HG03139 (cell line): ENCODE measurements around the gene TRPV6.

Experiments
- ATAC-seq: cut with Tn5 transposase; IDR thresholded peaks from one replicate; pipeline ENCODE4 v1.9.1; 2021; ENCODE audit not compliant: unreplicated experiment

TRPV6 gene

DNA sequence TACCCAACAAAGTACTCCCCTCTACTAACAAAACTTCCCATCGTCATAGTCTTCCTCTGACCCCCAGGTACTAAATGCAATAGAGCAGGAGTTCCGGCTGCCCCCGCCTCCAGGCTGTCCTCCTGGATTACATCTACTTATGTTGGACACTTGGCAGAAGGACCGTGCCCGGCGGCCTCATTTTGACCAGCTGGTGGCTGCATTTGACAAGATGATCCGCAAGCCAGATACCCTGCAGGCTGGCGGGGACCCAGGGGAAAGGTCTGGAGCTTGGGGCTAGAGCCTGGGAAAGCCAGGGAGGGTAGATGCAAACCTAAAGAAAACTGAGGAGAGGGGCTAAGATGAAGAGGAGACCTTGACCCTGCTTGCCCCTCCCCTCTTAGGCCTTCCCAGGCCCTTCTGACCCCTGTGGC, 15.4 kb downstream of the TRPV6 start:
- no peak for ATAC-seq

DNA sequence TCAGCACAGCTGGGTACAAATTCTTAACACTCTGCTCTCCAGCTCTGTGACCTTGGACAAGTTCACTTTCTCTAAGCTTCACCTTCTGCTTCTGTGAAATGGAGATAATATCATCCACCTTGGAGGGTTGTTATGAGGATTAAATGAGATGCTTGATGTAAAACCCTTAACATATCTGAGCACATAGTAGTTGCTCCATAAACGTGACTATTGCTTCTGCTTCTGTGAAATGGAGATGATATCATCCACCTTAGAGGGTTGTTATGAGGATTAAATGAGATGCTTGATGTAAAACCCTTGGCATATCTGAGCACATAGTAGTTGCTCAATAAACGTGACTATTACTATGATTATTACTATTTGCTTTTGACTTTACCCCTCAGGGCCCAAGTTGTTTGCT, 16.1 kb downstream of the TRPV6 start:
- ATAC-seq, result no peak

DNA sequence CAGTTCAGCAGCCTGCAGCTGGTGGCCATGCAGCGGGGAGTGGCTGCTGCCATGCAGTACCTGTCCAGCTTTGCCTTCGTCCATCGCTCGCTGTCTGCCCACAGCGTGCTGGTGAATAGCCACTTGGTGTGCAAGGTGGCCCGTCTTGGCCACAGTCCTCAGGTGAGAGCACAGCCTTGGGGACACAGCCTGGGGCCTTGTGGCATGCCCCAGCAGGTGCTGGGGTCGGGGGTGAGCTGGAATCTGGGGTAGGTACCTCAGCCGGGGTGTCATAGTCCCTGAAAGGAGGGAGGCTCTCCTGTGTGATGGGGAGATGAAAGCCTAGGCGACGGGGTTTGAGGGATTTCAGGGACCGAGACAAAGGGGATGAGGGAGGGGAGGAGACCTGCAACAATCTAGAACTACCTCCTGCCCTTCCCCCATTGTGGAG, 16.5 kb downstream of the TRPV6 start:
- no peak for ATAC-seq

DNA sequence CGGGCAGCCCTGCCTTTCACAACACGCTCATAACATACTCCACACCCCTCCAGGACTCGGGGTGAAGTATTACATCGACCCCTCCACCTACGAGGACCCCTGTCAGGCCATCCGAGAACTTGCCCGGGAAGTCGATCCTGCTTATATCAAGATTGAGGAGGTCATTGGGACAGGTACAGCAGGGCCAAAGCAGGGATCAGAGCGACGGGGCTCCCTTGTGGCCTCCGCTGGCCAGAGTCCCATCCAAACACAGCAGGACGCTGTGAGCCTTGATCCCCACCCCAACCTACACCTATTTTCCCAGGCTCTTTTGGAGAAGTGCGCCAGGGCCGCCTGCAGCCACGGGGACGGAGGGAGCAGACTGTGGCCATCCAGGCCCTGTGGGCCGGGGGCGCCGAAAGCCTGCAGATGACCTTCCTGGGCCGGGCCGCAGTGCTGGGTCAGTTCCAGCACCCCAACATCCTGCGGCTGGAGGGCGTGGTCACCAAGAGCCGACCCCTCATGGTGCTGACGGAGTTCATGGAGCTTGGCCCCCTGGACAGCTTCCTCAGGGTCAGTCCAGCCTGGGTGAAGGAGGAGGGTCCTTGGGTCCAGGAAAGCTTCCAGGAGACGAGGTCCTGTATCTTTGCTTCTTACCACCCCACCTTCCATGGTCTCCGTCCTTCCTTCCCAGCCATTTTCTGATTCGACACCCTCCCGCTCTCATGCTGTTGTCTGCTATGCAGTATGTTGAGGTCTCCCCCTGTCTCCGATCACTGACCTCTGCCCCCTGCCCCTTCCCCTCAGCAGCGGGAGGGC, 17.2 kb downstream of the TRPV6 start:
- ATAC-seq, result no peak

DNA sequence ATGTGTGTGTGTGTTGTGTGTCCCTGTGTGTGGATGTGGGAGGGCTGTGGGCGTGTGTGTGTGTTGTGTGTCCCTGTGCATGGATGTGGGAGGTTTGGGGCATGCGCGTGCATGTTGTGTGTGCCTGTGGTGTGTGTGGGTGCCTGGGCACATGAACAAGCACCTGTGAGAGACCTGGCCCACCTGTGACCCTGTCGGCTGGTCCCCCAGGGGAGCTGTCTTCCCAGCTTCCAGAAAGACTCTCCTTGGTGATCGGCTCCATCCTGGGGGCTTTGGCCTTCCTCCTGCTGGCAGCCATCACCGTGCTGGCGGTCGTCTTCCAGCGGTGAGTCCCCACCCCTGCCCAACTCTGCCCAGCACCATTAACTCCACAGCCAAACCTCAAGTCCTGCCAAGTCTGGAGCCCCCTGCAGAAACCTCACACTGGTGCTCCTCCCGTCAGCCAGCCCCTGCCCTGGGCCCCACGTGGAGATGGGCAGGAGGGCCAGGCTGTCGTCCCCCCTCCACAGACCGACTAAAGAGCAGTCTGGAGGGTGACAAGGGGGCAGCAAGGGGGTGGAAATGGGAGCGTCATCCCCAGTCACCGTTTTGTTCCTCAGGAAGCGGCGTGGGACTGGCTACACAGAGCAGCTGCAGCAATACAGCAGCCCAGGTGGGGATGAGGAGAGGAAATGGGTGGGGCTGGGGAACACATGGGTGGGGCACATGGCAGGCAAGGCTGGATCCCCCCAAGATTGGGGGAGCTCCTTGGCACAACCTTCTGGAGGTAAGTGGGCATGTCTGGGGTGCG, 18.0 kb downstream of the TRPV6 start:
- ATAC-seq, result no peak

DNA sequence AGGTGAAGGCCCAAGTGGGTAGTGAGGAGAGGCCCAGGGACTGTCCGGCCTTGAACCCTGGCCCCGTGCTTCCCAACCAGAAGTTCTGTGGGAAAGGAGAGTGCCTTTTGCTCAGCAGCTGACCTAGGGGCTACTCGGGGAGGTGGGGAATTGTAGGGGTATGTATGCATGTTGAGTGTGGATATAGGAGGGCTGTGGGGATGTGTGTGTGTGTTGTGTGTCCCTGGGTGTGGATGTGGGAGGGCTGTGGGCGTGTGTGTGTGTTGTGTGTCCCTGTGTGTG, 18.5 kb downstream of the TRPV6 start:
- ATAC-seq, result no peak

DNA sequence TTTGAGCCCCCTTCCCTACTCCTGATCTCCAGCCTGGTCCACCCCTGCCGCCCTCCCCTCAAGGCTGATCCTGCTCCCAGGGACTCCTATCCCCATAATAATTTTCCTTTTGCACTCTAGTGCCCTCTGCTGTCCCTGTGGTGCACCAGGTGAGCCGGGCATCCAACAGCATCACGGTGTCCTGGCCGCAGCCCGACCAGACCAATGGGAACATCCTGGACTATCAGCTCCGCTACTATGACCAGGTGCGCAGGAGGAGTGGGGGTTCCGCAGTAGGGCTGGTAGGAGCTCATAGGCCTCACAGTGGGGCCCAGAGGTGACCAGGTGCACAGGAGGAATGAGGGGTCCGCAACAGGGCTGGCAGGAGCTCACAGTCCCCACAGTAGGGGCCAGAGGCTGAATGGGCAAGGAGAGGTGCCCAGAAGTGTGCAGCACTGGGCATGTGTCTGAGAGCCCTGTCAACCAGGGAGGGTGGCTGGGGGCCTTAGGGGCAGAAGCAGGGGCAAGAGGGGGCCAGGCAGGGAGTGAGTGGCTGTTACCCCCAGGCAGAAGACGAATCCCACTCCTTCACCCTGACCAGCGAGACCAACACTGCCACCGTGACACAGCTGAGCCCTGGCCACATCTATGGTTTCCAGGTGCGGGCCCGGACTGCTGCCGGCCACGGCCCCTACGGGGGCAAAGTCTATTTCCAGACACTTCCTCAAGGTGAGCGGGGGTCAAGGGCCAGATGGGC, 19.0 kb downstream of the TRPV6 start:
- ATAC-seq, result no peak

DNA sequence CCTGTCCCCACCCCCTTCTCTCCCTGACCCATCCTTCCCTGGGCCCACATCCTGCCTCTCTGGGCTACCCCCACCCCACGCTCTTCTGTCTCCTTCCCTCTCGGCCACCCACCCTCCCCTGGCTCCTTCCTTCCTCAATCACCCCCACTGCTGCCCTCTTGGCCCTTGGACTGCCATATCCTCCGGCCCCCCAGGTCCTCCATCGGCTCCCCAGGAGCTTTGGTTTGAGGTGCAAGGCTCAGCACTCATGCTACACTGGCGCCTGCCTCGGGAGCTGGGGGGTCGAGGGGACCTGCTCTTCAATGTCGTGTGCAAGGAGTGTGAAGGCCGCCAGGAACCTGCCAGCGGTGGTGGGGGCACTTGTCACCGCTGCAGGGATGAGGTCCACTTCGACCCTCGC, 19.8 kb downstream of the TRPV6 start:
- no peak for ATAC-seq

DNA sequence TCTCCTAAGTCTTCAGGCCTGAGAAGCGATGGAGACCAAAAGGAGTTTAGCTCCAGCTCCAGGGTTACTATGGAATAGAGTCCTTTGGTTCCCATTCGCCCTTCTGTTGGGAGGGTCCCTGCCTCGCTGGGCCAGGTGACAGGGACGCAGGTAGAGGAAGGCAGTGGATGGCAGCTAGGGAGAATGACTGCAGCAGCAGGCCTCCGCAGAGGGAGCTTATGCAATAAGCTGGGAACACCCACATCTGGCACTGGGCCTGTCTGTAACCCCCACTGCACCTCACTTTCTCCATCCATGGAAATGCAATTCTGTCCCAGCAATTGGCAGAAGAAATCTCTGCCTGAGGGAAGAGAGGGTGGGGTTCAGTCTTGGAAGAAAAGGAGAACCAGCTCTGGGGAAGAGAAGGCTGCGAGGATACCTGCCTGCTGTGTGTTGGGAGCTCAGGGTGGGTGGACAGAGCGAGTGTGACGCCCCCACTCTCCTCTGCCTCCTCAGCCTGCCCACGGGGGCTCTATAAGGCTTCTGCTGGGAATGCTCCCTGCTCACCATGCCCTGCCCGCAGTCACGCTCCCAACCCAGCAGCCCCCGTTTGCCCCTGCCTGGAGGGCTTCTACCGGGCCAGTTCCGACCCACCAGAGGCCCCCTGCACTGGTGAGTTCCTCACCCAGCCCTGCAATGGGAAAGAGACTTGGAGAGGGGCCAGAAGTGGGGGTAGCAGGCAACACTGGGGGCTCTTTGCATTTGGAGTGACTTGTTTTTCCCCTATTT, 20.4 kb downstream of the TRPV6 start:
- ATAC-seq, result no peak

DNA sequence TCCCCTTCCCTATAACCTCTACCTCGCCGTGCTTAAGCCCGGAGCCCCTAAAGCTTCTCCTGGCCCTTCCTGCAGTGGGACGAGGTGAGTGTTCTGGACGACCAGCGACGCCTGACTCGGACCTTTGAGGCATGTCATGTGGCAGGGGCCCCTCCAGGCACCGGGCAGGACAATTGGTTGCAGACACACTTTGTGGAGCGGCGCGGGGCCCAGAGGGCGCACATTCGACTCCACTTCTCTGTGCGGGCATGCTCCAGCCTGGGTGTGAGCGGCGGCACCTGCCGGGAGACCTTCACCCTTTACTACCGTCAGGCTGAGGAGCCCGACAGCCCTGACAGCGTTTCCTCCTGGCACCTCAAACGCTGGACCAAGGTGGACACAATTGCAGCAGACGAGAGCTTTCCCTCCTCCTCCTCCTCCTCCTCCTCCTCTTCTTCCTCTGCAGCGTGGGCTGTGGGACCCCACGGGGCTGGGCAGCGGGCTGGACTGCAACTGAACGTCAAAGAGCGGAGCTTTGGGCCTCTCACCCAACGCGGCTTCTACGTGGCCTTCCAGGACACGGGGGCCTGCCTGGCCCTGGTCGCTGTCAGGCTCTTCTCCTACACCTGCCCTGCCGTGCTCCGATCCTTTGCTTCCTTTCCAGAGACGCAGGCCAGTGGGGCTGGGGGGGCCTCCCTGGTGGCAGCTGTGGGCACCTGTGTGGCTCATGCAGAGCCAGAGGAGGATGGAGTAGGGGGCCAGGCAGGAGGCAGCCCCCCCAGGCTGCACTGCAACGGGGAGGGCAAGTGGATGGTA, 21.5 kb downstream of the TRPV6 start:
- no peak for ATAC-seq

DNA sequence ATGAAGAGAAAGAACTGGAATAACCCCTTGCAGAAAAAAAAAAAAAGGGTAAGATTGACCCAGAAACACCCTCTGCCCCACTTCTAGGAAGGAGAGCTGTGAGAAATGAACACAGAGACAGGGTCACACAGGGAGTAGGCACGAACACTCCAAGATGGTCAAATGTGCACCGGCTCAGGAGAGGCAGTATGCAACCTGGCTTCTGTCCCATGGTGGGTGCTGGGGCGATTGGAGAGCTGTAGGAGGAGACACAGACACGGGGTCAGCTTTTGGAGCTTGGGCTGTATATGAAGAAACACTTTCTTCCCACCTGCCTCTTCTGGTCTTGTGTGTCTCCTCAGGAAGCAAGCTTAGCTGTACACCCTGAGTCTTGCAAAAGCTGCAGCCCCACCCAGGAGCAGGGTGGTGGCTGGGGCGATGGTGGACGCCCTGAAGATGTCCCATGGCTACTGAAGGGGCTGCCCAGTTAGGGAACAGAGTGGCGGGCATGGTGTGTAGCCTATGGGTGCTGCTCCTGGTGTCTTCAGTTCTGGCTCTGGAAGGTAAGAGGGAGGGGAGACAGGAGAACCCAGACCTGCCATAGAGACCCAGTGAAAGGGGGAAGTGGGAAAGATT, 22.7 kb downstream of the TRPV6 start:
- ATAC-seq, result no peak

DNA sequence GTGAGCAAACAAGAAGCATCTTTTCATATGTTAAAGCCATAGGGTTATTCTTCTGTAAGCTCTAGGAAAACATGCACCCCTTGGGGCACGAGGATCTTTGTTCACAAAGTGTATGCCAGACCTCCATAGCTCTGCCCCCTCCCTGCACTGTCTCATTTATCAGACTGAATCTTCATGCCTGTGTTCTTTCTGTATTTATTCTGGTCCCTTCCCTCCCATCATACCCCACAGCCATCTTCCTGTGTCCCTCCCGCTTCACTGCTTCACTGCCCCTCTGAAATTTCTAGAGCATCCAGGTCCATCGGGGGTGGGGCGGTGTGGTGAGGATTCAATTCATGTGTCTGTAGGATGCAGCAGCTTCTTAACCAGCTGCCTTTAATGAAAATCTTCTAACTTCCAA, 23.2 kb downstream of the TRPV6 start:
- ATAC-seq, result no peak

DNA sequence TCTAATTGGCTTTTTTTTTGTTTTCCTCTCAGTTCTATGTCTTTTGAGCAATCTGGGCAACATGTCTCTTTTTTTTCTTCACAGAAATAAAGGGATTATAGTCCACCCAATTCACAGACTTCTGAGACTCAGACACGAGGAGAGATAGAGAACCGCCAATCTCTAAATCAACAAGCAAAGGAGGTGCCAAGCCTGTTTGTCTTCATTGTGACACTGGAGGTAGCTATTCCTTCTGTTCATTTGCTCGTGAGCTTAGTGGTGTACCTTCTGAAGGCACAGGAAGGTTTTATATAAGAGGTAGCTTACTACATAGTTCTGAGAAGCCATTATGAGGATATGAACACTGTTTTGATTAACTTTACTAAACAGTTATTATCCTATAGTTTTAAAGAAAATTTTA, 24.6 kb downstream of the TRPV6 start:
- no peak for ATAC-seq

DNA sequence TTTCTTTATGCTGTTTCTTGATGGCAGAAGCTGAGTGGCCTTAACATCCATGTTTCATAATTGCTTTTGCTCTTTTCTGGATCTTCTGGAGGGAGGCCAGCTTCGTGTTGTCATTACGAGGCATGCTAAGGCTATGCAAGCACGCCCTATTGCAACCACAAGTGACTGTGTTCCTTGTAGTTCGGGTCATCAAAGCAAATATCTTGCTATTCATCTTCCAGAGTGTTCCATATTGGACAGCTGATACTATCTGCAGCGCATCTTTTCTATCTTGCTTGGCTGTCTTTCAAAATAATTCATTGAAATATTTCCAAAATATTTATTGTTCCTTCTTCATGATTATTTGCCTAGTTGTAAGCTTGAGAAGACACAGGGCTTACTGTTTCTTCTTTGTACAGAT, 25.7 kb downstream of the TRPV6 start:
- no peak for ATAC-seq

DNA sequence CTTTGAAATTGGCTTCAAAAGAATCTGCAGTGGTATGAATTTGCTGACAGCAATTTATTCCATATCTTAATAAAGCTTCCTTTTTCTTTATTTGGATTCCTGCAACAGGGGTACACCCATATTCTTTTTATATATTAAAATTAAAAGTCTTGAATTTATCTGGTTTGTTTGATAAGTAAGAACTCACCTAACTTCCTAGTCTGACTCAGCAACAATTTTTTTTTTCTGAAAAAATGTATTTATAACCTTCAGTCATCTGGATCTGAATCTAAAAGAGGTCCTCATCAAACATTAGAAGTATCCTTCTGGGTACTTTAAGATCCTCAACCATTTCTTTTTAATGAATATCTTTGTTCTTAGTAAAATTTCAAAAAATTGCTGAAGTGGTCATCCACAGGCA, 26.1 kb downstream of the TRPV6 start:
- no peak for ATAC-seq

DNA sequence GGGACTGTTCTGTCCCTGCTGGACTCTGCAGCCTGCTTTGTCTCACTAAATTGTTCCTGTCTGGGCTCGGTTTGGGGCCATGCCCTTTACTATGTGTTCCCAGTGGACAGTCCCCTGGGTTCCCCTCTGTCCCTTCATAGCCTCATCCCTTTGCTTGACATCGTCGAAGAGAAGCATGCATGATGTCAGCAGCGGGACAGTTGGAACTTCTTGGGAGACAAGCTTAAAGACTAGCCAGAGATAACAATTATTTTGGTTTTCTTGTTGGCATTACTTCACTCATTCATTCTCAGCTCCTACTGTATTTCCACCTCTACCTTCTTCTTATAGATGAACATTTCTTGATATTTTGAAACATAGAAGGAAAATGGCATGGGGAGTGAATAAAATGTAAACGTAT, 27.9 kb downstream of the TRPV6 start:
- no peak for ATAC-seq

DNA sequence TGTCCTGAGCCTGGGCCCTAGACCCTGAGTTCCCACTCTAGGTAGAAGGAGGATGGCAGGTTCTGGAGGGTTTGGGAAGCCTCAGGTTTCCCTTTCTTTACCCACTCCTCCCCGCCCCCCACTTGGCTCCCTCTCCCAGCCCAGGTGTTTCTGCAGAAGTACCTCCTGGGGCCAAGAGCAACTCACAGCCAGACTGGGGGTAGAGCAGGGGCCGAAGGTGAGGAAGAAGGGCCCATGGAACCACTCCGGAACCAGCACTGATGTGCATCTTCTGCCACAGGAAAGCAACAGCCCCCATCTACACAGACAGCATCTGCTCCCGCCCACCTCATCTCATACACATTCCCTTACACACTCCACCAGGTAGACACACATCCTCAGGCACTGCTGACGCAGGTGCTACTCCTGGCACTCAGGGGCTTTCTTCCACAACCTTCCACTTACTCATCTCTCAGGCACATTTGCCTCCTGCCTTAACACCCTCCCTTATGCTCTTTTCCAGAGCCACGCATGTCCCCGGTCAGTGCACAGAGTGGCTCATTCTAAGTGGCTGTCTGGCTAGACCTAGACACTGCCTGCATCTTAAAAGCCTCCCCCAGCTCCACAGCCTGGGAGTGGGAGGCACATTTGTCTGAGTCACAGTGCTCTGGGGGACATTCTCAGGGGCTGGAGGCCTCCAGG, 28.8 kb downstream of the TRPV6 start:
- ATAC-seq, result no peak

DNA sequence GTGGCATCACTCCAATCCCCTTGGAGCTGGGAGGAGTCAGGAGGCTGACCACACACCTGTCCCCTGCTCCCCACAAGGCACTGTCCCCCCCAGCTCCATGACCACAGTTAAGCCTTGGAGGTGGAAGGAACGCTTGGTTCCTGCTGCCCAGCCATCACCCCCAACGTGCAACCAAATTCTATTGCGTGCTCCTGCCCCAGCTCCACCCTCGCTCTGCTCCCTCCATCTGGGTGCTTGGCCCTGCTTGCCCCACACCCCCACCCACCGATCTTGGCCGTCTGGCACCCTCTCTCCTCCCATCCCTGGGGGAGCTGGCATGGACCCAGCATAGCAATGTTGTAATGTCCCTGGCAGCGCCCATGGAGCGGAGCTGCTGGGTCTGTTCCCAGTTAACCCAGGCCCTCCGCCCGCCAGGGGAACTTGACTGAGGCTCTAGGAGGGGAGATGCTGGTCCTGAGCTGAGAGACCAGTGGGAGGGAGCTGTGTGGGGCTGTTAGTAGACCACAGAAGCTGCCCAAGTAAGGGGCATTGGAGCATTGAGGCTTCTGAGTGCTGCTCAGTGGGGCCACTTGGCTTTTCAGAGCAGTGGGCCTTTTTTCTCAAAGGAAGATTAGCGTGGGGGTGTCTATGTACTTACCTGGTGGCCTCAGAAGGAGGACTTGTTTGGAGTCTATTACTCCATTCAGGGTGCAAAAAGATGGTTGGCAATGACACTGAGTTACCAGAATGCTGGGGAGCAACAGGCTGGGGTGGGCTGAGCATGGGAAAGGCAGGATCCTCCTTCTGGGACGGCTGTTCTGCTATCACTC, 29.6 kb downstream of the TRPV6 start:
- ATAC-seq, result no peak
